Measurements from ENCODE around the gene HTT.

DNA sequence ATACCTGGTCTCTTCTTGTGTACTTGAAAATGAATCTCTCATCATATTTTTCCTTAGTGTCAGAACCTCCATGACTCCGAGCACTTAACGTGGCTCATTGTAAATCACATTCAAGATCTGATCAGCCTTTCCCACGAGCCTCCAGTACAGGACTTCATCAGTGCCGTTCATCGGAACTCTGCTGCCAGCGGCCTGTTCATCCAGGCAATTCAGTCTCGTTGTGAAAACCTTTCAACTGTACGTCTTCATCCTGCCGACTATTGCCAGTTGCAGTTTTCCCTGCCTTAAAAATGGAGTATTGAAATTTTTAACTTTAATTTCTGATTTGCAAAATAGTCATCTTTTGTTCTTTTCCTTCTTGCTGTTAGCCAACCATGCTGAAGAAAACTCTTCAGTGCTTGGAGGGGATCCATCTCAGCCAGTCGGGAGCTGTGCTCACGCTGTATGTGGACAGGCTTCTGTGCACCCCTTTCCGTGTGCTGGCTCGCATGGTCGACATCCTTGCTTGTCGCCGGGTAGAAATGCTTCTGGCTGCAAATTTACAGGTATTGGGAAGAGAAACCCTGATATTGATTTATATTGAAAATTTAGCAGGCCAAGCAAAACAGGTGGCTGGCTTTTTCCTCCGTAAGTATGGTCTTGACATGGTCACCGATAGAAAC is 132.1 kb downstream of the HTT start:
- TF ChIP-seq, protein P1, sequence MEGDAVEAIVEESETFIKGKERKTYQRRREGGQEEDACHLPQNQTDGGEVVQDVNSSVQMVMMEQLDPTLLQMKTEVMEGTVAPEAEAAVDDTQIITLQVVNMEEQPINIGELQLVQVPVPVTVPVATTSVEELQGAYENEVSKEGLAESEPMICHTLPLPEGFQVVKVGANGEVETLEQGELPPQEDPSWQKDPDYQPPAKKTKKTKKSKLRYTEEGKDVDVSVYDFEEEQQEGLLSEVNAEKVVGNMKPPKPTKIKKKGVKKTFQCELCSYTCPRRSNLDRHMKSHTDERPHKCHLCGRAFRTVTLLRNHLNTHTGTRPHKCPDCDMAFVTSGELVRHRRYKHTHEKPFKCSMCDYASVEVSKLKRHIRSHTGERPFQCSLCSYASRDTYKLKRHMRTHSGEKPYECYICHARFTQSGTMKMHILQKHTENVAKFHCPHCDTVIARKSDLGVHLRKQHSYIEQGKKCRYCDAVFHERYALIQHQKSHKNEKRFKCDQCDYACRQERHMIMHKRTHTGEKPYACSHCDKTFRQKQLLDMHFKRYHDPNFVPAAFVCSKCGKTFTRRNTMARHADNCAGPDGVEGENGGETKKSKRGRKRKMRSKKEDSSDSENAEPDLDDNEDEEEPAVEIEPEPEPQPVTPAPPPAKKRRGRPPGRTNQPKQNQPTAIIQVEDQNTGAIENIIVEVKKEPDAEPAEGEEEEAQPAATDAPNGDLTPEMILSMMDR (IDR thresholded peaks at IDR 0.05), result no peak
- TF ChIP-seq POLR2A (IDR thresholded peaks at IDR 0.05), result no peak
